HepG2 (cell line): ENCODE data around the gene TFAM. TPM values are rescaled to one million over a fixed set of nuclear protein-coding genes. Genes with fewer than 3 reads are reported as not detected.

Experiments used
- ATAC-seq: fragments of 200-7000 bp; cut with Tn5 transposase; 3 replicates; pipeline ENCODE4 v1.9.1; 2020; ENCODE audit warnings: mild to moderate bottlenecking, moderate library complexity
- BruUV-seq: library from RNA; stranded (reverse); fragments of 400-500 nt; replicated peaks from 2 replicates; lab custom pipeline; 2021; lab: Mats Ljungman, UMichigan
- CTCF ChIA-PET: fragments of 300-600 bp; formaldehyde crosslinking; extraction: SDS; loops from one replicate; lab custom pipeline; 2021; ENCODE audit warnings: low total read pairs, inconsistent platforms, low intra/inter-chr PET ratio; lab: Yijun Ruan, JAX
- POLR2A ChIA-PET: fragments of 350-600 bp; sonication (Branson Sonifier 250); formaldehyde crosslinking; loops from one replicate; lab custom pipeline; 2020; ENCODE audit warnings: antibody characterized with exemption, inconsistent platforms; lab: Yijun Ruan, JAX
- DNase-seq: peaks from one replicate; pipeline ENCODE4 v3.0.0-alpha.2; 2015; ENCODE audit warnings: low spot score
- FAIRE-seq: peaks from 3 replicates; lab custom pipeline; 2011; peaks lifted over from hg19 to GRCh38; lab: Jason Lieb, UNC
- H2AFZ ChIP-seq: one replicate; pipeline ENCODE4 v1.6.1; 2011; ENCODE audit warnings: low read length, inconsistent platforms
- H3K27ac ChIP-seq: fragments of 300-600 bp; 3 replicates; pipeline ENCODE4 v1.8.0; 2011; ENCODE audit warnings: mixed run types, mild to moderate bottlenecking, mixed read lengths, low read length, inconsistent platforms; ENCODE audit not compliant: insufficient read depth; ENCODE audit errors: extremely low read length
- H3K27me3 ChIP-seq, 2 experiments: fragments of 200-600 bp in 1 of 2; 2 replicates in 1 of 2; 3 replicates in 1 of 2; pipeline versions ENCODE4 v1.6.0 to v1.8.0; 2011; ENCODE audit warnings: low read length in 2 of 2, mild to moderate bottlenecking in 2 of 2, moderate library complexity in 2 of 2, inconsistent platforms in 1 of 2; ENCODE audit not compliant: insufficient read depth in 2 of 2, control insufficient read depth in 1 of 2
- H3K36me3 ChIP-seq, 2 experiments: fragments of 200-600 bp in 1 of 2; replicated peaks in 1 of 2; 2 replicates in 1 of 2; 3 replicates in 1 of 2; pipeline versions ENCODE4 v1.5.1 to v1.8.0; 2011; ENCODE audit warnings: low read length in 2 of 2, inconsistent platforms in 1 of 2; ENCODE audit not compliant: insufficient read depth in 2 of 2, control insufficient read depth in 1 of 2
- H3K4me1 ChIP-seq: 2 replicates; pipeline ENCODE4 v1.5.1; 2012; ENCODE audit warnings: low read length, inconsistent platforms; ENCODE audit not compliant: insufficient read depth
- H3K4me2 ChIP-seq: 2 replicates; pipeline ENCODE4 v1.6.0; 2011; ENCODE audit warnings: low read depth, low read length, inconsistent platforms
- H3K4me3 ChIP-seq, 3 experiments: fragments of 200-600 bp in 1 of 3; sonication (generic), shearing (Covaris generic) in 1 of 3; replicated peaks in 1 of 3; 2 replicates each; pipeline ENCODE4 v1.5.1; 2011 to 2016; ENCODE audit warnings: low read length in 3 of 3, inconsistent platforms in 2 of 3, low read depth in 2 of 3, mild to moderate bottlenecking in 2 of 3, control low read depth in 1 of 3, mixed read lengths in 1 of 3; ENCODE audit not compliant: insufficient read depth in 1 of 3
- H3K79me2 ChIP-seq: one replicate; pipeline ENCODE4 v1.6.1; 2011; ENCODE audit warnings: low read length, inconsistent platforms; ENCODE audit not compliant: insufficient read depth
- H3K9ac ChIP-seq: 2 replicates; pipeline ENCODE4 v1.6.0; 2011; ENCODE audit warnings: mild to moderate bottlenecking, low read depth, low read length, inconsistent platforms; ENCODE audit not compliant: insufficient read depth
- H3K9me3 ChIP-seq: 2 replicates; pipeline ENCODE4 v1.5.1; 2012; ENCODE audit warnings: mild to moderate bottlenecking, low read length
- H4K20me1 ChIP-seq: 2 replicates; pipeline ENCODE4 v1.6.0; 2011; ENCODE audit warnings: inconsistent platforms, mild to moderate bottlenecking, low read length, moderate library complexity; ENCODE audit not compliant: insufficient read depth
- RCOR2 ChIP-seq: IDR thresholded peaks from 2 replicates; pipeline ENCODE4 v1.6.1; 2016; ENCODE audit warnings: missing biosample characterization, missing genetic modification reagents
- SMC3 ChIP-seq: IDR thresholded peaks from 2 replicates; pipeline ENCODE4 v1.6.1; 2011; ENCODE audit warnings: low read length, improper control_type of control experiment
- ZNF205 ChIP-seq: IDR thresholded peaks from 2 replicates; pipeline ENCODE4 v1.6.1; 2018; ENCODE audit warnings: missing biosample characterization, missing genetic modification reagents
- WGBS: methylation state at CpG from one replicate; pipeline ENCODE4 v1.1.6; 2017; ENCODE audit warnings: low lambda C conversion rate; 5-methylcytosine and 5-hydroxymethylcytosine counted together
- in situ Hi-C: cut with HindIII; loops from 2 replicates; pipeline ENCODE4 v1.10.0; 2017; ENCODE audit warnings: low pct_unique_long_range_greater_than_20kb; ENCODE audit not compliant: extremely low pct_ligation_motif_present
- intact Hi-C: fragments of 100-400 bp; cut with micrococcal nuclease; formaldehyde crosslinking; loops from one replicate; pipeline ENCODE4 v1.10.0; 2022; ENCODE audit not compliant: unreplicated experiment
- polyA plus RNA-seq, 8 experiments: library from polyadenylated mRNA; depleted of rRNA in 3 of 8; stranded (reverse) in 7 of 8; unstranded in 1 of 8; fragments of >200 nt; fragmentation: Illumina TruSeq in 4 of 8; extraction: Trizol in 4 of 8; gene quantifications; 2 replicates each; pipeline versions ENCODE4 v1.2.1 to v1.2.3, GENCODE V29; 2011 to 2016; ENCODE audit warnings: low read depth in 4 of 8, missing spikeins in 1 of 8, mixed read lengths in 1 of 8; ENCODE audit not compliant: insufficient read depth in 1 of 8
- total RNA-seq, 5 experiments: library from RNA; depleted of rRNA; stranded (reverse); fragments of >200 nt; fragmentation: Illumina TruSeq; extraction: Trizol; gene quantifications; 2 replicates each; pipeline ENCODE4 v1.2.3, GENCODE V29; 2016; ENCODE audit warnings: low read depth in 1 of 5

Gene TFAM
- total and polyA plus RNA-seq, 2 of the 13 experiments (the other 11 are each of a cell fraction or from before 2014, with no cell fraction given), result 18.4 to 125 TPM

DNA sequence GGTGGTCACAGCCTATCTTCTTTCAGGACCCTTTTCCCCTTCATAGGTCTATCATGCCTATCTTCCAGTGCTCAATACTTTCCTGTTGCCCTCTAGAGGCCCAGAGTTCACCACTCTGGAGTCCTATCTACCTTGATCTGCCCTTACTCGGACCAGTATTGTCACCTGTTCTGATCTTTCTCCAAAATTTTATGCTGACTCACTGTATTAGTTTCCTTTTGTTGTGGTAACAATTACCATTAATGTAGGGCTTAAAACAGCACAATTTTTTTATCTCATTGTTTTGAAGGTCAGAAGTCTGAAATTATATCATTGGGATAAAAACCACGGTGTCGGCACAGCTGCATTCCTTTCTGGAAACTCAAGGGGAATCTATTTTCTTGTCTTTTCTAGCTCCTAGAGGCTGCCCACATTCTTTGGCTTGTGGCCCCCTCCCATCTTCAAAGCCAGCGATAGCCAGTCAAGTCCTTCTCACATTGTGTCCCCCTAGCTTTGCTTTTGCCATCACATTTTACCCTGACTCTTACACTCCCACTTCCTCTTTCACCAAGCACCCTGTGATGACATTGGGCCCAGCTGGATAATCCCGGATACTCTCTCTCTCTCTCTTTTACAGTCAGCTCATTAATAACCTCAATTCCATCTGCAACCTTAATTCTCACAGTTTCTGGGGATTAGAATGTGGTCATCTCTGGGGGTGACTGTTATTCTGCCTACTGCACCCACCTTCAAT lies 54.6 kb downstream of the TFAM start:
- ChIA-PET CTCF (no interaction called here), POLR2A (no interaction called here)
- no peak overlapping the region for H3K4me2 ChIP-seq
- H2AFZ ChIP-seq, result no peak overlapping the region
- no peak overlapping the region for H3K4me3 ChIP-seq
- FAIRE-seq, result no peak
- H3K9ac ChIP-seq, result no peak overlapping the region
- H3K27ac ChIP-seq, result no peak overlapping the region
- H3K79me2 ChIP-seq, result no peaks in the 10 kb centered on the region
- TF ChIP-seq SMC3, result no peak
- no peak for TF ChIP-seq RCOR2 (CRISPR knock-in tag)
- TF ChIP-seq, all 625 proteins: peak for 0
- in situ Hi-C loops (no loop called here), intact Hi-C loops (no loop called here)
- no TSS peak for BruUV-seq
- Histone ChIP-seq H4K20me1 (no peaks in the 10 kb centered on the region), H3K27me3 (no peaks in the 10 kb centered on the region), H3K9me3 (peaks cover 5% of the 10 kb centered on the region; the same call in 1 of the 2 replicates), H3K4me1 (peaks cover 19% of the 10 kb centered on the region), H3K36me3 (no peaks in the 10 kb centered on the region)
- 46% methylated on average over 5 of the region's 5 CpGs for WGBS
- DNase-seq (no peak), ATAC-seq (peak; percentile 43; the same call in 1 of the 3 replicates)

DNA sequence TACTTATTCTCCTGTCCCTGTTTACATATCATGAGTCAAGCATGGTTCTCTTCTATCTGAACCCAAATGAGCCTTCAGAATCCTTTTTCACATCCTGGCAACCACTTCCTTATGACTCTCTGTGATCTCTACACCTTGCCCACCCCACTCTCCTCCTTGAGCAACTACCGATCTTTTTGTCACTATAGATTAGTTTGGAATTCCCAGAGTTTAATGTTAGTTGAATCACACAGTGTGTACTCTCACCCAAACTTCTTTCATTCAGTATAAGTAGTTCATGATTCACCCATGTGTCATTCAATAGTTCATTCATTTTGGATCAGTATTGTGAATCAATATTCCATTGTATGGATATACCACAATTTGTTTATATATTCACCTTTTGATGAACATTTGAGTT lies 55.3 kb downstream of the TFAM start:
- CTCF ChIA-PET, result no interaction called here
- POLR2A ChIA-PET, result no interaction called here
- Histone ChIP-seq H3K79me2 (no peaks in the 10 kb centered on the region), H3K4me2 (no peak overlapping the region), H3K4me3 (no peak overlapping the region), H4K20me1 (no peaks in the 10 kb centered on the region), H3K36me3 (no peaks in the 10 kb centered on the region), H3K9me3 (peaks cover 5% of the 10 kb centered on the region; the same call in 1 of the 2 replicates), H3K27ac (no peak overlapping the region), H3K4me1 (peaks cover 17% of the 10 kb centered on the region), H3K27me3 (no peaks in the 10 kb centered on the region), H3K9ac (no peak overlapping the region), H2AFZ (no peak overlapping the region)
- in situ Hi-C loops (no loop called here), intact Hi-C loops (no loop called here)
- no TSS peak for BruUV-seq
- no peak for FAIRE-seq
- TF ChIP-seq ZNF205 (CRISPR knock-in tag), result no peak
- WGBS, result 0% methylated on average over 1 of the region's 1 CpG
- DNase-seq, result no peak
- no peak for ATAC-seq
